GM15510 (cell line): ENCODE data around the gene ITPR1.

Source experiments
- POLR2A ChIP-seq: IDR thresholded peaks from 3 replicates; pipeline ENCODE4 v1.6.1; 2011; ENCODE audit warnings: borderline replicate concordance; ENCODE audit not compliant: insufficient read length; ENCODE audit errors: extremely low read depth

Gene ITPR1

GRCh38 chr3:4693620-4694019, 200.5 kb downstream of the ITPR1 start:
- TF ChIP-seq POLR2A = no peak

GRCh38 chr3:4695846-4696245, 202.7 kb downstream of the ITPR1 start:
- no peak for TF ChIP-seq POLR2A

GRCh38 chr3:4696266-4696665, 203.1 kb downstream of the ITPR1 start:
- no peak for TF ChIP-seq POLR2A

GRCh38 chr3:4698125-4698821, 205.1 kb downstream of the ITPR1 start:
- TF ChIP-seq POLR2A = no peak

GRCh38 chr3:4703054-4703480, 209.9 kb downstream of the ITPR1 start:
- no peak for TF ChIP-seq POLR2A

- no peak for TF ChIP-seq POLR2A
These were observed 211.4 kb downstream of the ITPR1 start for GRCh38 chr3:4704552-4704951.

GRCh38 chr3:4707324-4707723, 214.2 kb downstream of the ITPR1 start:
- TF ChIP-seq POLR2A = no peak

GRCh38 chr3:4708230-4708629, 215.1 kb downstream of the ITPR1 start:
- no peak for TF ChIP-seq POLR2A

GRCh38 chr3:4709341-4709740, 216.2 kb downstream of the ITPR1 start:
- TF ChIP-seq POLR2A = no peak

GRCh38 chr3:4710191-4710590, 217.0 kb downstream of the ITPR1 start:
- TF ChIP-seq POLR2A = no peak

GRCh38 chr3:4711680-4711992, 218.5 kb downstream of the ITPR1 start:
- TF ChIP-seq POLR2A = no peak

- no peak for TF ChIP-seq POLR2A
These were observed 219.0 kb downstream of the ITPR1 start for GRCh38 chr3:4712109-4712508.

GRCh38 chr3:4714045-4714444, 220.9 kb downstream of the ITPR1 start:
- no peak for TF ChIP-seq POLR2A

- no peak for TF ChIP-seq POLR2A
These were observed 223.1 kb downstream of the ITPR1 start for GRCh38 chr3:4716266-4716665.

- TF ChIP-seq POLR2A = no peak
These were observed 223.7 kb downstream of the ITPR1 start for GRCh38 chr3:4716706-4717362.

- TF ChIP-seq POLR2A = no peak
These were observed 224.2 kb downstream of the ITPR1 start for GRCh38 chr3:4717363-4717740.
